HG03460 (cell line): ENCODE measurements around the gene RAD51B.
"Not testable (repeated sequence)": the region's sequence is repeated elsewhere in the genome, so short reads cannot be mapped to it uniquely, and the experiment has no call there.

Source experiments
- ATAC-seq: cut with Tn5 transposase; IDR thresholded peaks from one replicate; pipeline ENCODE4 v1.9.1; 2021; ENCODE audit not compliant: unreplicated experiment

RAD51B gene

GRCh38 chr14:67942080-67942710 is 122.6 kb downstream of the RAD51B start:
- no peak for ATAC-seq

GRCh38 chr14:67943947-67944346 is 124.4 kb downstream of the RAD51B start:
- ATAC-seq: no peak

GRCh38 chr14:67944605-67945004 is 125.0 kb downstream of the RAD51B start:
- ATAC-seq: no peak

- ATAC-seq: no peak
These were observed 130.2 kb downstream of the RAD51B start for GRCh38 chr14:67949771-67950170.

GRCh38 chr14:67950386-67950785 is 130.8 kb downstream of the RAD51B start:
- ATAC-seq: no peak

GRCh38 chr14:67951529-67952135 is 132.1 kb downstream of the RAD51B start:
- ATAC-seq: no peak

GRCh38 chr14:67952381-67952780 is 132.8 kb downstream of the RAD51B start:
- no peak for ATAC-seq

GRCh38 chr14:67952786-67953185 is 133.2 kb downstream of the RAD51B start:
- ATAC-seq: no peak

GRCh38 chr14:67955261-67955660 is 135.7 kb downstream of the RAD51B start:
- ATAC-seq: no peak

- no peak for ATAC-seq
These were observed 138.4 kb downstream of the RAD51B start for GRCh38 chr14:67957946-67958345.

GRCh38 chr14:67961676-67962075 is 142.1 kb downstream of the RAD51B start:
- ATAC-seq: no peak

GRCh38 chr14:67962215-67962644 is 142.7 kb downstream of the RAD51B start:
- ATAC-seq: no peak

- no peak for ATAC-seq
These were observed 144.0 kb downstream of the RAD51B start for GRCh38 chr14:67963545-67963944.

- ATAC-seq: no peak
These were observed 144.6 kb downstream of the RAD51B start for GRCh38 chr14:67963960-67964812.

GRCh38 chr14:67965696-67966095 is 146.1 kb downstream of the RAD51B start:
- no peak for ATAC-seq

- ATAC-seq: no peak
These were observed 147.6 kb downstream of the RAD51B start for GRCh38 chr14:67967206-67967605.

- not testable (repeated sequence) for ATAC-seq
These were observed 148.4 kb downstream of the RAD51B start for GRCh38 chr14:67967970-67968369.

- ATAC-seq: no peak
These were observed 151.3 kb downstream of the RAD51B start for GRCh38 chr14:67970923-67971322.

GRCh38 chr14:67971627-67972625 is 152.3 kb downstream of the RAD51B start:
- ATAC-seq: no peak

- no peak for ATAC-seq
These were observed 153.9 kb downstream of the RAD51B start for GRCh38 chr14:67973436-67973835.

- no peak for ATAC-seq
These were observed 155.9 kb downstream of the RAD51B start for GRCh38 chr14:67975470-67975869.
